SHP77 treated with DMSO at 0.1 percent for 48 hours (cell line): Measurements from ENCODE around the gene ABCB11.

ENCODE experiments used
- DNase-seq: peaks from one replicate; lab custom pipeline; 2025; lab: John Stamatoyannopoulos, UW

ABCB11 gene

DNA sequence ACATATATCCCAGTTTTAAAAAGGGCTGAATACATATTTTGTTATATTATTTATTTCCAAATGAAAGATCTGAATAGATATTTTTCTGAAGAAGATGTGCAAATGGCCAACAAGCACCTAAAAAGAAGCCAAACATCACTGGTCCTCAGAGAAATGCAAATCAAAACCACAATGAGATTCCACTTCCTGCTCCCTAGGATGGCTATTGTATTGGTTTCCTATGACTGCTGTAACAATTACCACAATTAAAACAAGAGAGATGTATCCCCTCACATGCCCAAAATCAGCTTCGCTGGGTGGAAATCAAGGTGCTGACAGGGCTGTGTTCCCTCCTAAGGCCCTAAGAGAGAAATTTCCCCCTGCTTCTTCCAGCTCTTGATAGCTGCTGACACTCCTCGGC is 23.2 kb downstream of the ABCB11 start:
- no peak for DNase-seq

GRCh38 chr2:169007356-169007755 is 23.8 kb downstream of the ABCB11 start:
- DNase-seq = no peak

DNA sequence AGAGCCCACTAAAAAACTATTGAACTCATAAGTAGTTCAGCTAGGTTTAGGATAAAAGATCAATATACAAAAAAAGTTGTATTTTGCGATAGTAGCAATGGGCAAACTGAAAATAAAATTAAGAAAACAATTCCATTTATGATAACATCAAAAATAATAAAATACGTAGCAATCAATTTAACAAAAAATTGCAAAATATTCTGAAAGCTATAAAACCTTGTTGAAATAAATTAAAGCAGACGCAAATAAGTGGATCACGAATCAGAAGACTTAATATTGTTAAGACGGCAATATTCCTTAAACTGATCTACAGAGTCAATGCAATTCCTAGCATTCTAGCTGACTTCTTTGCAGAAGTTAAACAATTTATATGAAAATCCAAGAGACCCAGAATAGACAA is 24.5 kb downstream of the ABCB11 start:
- no peak for DNase-seq

- DNase-seq = no peak
Measured at GRCh38 chr2:169005994-169006393, 25.1 kb downstream of the ABCB11 start.

- no peak for DNase-seq
Measured at GRCh38 chr2:169005080-169005598, 26.0 kb downstream of the ABCB11 start.

DNA sequence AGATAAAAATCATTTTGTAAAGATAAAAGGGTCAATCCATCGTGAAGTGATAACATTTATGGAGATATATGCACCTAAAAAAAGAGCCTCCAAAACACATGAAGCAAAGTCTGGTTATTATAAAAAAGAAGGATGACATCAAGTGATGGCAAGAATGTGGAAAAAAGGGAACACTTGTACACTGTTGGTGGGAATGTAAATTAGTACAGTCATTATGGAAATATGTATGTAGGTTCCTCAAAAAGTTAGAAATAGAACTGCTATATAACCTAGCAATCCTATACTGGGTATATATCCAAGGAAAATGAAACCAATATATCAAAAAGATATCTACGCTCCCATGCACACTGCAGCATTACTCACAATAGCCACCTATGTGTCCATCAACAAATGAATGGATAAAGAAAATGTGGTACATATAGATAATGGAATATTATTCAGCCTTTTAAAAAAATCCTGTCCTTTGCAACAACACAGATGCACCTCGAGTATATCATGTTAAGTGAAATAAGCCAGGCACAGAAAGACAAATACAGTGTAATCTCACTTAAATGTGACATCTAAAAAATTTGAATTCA is 28.9 kb downstream of the ABCB11 start:
- DNase-seq = no peak

GRCh38 chr2:169001116-169001815 is 29.9 kb downstream of the ABCB11 start:
- DNase-seq = no peak

- no peak for DNase-seq
Measured at GRCh38 chr2:168999668-169000213, 31.4 kb downstream of the ABCB11 start.

DNA sequence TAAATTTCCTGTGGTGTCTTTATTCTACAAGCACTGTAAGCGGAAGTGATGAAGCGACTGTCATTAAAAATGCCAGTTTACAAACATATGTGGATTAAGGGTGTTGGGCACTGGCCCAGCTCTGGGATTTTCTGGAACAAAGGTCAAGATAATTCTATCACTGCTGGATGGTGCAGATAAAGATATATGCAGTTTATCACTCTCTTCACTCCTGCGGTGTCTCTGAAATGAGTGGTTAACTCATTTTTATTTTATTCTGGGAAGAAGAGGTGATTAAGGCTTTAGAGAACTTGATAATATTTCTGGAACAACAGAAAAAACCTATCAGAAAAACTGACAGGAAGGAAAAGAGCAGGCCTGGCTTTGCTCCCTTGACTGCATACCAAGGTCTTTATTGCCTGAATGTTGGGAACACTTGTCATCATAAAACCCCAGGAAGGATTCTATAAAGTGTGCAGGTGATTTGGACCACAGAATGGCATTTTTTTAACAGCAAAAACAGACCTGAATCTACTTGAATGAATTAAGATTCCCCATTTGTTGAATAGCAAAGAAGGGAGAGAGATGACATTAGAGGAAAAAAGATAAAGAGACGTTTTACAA is 32.4 kb downstream of the ABCB11 start:
- no peak for DNase-seq

DNA sequence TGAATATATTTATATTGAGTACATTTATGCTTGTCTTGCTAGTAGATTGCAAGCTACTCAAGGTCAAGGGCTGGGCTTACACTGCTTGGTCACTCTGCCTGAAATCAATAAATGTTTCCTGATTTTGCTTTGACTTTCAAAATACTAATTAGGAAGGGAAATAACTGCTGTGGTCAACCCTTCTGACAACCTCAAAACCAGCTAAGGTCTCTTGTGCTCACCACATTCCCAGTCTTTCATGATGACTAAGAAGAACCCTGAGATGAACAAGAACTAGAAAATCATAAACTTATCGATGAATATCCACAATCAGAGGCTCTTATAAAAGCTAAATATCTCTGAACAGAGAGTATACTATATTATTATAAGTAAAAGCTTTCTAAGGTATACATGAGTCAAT is 33.3 kb downstream of the ABCB11 start:
- no peak for DNase-seq

- no peak for DNase-seq
Measured at GRCh38 chr2:168997118-168997521, 34.0 kb downstream of the ABCB11 start.

- no peak for DNase-seq
Measured at GRCh38 chr2:168995744-168996143, 35.4 kb downstream of the ABCB11 start.

- no peak for DNase-seq
Measured at GRCh38 chr2:168993538-168993937, 37.6 kb downstream of the ABCB11 start.

GRCh38 chr2:168992591-168993349 is 38.4 kb downstream of the ABCB11 start:
- no peak for DNase-seq

GRCh38 chr2:168992026-168992425 is 39.1 kb downstream of the ABCB11 start:
- no peak for DNase-seq

- no peak for DNase-seq
Measured at GRCh38 chr2:168988755-168989154, 42.4 kb downstream of the ABCB11 start.

- no peak for DNase-seq
Measured at GRCh38 chr2:168986398-168986943, 44.7 kb downstream of the ABCB11 start.

DNA sequence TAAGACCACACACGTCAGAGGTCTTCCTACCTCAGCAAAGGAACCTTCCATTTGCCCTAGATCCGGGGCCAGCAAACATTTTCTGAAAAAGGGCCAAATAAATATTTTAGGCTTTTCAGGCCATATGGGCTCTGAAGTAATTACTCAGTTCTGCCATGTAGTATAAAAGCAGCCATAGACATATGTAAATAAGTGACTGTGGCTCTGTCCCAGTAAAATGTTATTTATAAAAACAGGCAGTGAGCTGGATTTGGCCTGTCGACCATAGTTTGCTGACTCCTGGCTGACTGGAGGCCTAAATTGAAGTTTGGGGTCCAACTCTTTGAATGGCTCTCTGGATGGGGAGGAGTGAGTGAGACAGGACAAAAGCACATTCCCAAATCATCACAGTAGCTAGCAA is 49.5 kb downstream of the ABCB11 start:
- no peak for DNase-seq

DNA sequence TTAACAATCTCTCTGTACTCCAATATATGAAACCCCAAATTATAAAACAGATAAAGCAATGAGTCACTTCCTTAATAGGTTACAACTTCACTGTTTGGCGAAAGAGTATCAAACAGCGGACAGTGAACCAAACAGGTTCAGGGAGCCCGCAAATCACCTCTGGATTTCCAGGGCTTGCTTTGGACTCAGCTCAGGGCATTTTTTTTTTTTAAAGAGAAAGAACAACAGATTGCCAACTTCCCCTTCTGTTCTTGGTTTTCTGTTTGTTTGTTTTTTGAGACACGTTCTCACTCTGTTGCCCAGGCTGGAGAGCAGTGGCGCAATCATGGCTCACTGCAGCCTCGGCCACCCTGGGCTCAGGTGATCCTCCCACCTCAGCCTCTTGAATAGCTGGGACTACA is 52.7 kb downstream of the ABCB11 start:
- no peak for DNase-seq

DNA sequence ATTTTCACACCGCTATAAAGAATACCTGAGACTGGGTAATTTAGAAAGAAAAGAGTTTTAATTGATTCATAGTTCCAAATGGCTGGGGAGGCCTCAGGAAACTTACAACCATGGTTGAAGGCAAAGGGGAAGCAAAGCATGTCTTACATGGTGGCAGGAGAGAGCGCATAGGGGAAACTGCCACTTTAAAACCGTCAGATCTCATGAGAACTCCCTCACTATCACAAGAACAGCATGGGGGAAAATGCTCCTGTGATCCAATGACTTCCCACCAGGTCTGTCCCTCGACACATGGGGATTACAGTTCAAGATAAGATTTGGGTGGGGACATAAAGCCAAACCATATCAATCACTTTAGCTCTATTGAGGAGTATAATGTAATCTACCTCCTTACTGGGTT is 53.5 kb downstream of the ABCB11 start:
- DNase-seq = no peak

DNA sequence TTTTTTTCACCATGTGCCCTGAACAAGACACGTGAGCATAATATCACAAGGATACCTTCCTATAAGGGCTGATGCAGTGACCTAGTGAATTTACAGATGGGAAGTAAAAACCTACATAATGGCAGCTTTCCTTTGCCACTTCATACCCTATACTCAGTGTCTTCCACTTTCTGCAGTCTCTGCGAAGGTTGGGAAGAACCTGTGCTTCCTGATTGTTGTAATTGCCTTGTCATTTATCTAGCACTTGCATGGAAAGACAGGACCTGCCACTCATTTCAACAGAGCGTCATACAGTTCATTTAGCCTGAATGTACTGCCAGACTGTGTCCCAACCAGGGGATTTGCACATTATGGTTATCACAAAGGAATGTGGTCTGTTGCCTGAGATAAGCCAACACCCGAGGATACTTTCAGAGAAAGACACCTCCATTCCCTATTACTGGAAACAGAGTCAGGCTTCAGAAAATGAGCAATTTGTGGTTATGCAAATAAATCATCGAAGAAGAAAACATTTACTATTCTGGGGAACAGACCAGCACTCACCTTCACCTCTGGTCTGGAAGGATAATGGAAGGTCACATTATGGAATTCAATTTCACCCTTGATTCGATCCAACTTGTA is 55.0 kb downstream of the ABCB11 start:
- DNase-seq = no peak

GRCh38 chr2:168974428-168974827 is 56.7 kb downstream of the ABCB11 start:
- no peak for DNase-seq
